Left lung (tissue), 10 donors: ENCODE results near the gene RINT1. TPM values are rescaled to one million over a fixed set of nuclear protein-coding genes. Genes with fewer than 3 reads are reported as not detected.

Experiments
- ATAC-seq: fragments of 200-7000 bp; cut with Tn5 transposase; one replicate; pipeline ENCODE4 v1.9.1; 2020; ENCODE audit warnings: moderate library complexity
- DNase-seq, 4 donors: peaks; one replicate each; pipeline ENCODE4 v3.0.0-alpha.2; 2013 to 2020
- H3K27ac ChIP-seq, 2 donors: fragments of 200-600 bp; sonication (generic) in 1 of 2; one replicate each; pipeline versions ENCODE4 v1.5.0 to v1.8.0; 2020 to 2021
- H3K27me3 ChIP-seq, 2 donors: fragments of 200-600 bp; sonication (generic) in 1 of 2; one replicate each; pipeline versions ENCODE4 v1.5.0 to v1.8.0; 2020 to 2021
- H3K36me3 ChIP-seq, 2 donors: fragments of 200-600 bp; sonication (generic) in 1 of 2; one replicate each; pipeline versions ENCODE4 v1.5.0 to v1.8.0; 2020 to 2021
- H3K4me1 ChIP-seq, 2 donors: fragments of 200-600 bp; one replicate each; pipeline ENCODE4 v1.8.0; 2021
- H3K4me3 ChIP-seq, 2 donors: fragments of 200-600 bp; sonication (generic) in 1 of 2; one replicate each; pipeline versions ENCODE4 v1.5.0 to v1.8.0; 2020 to 2021; ENCODE audit warnings: mild to moderate bottlenecking in 1 of 2
- H3K9me3 ChIP-seq, 2 donors: fragments of 200-600 bp; sonication (generic) in 1 of 2; one replicate each; pipeline versions ENCODE4 v1.5.0 to v1.8.0; 2020 to 2021
- CTCF ChIP-seq, 2 donors: fragments of 200-600 bp; sonication (generic) in 1 of 2; IDR thresholded peaks; one replicate each; pipeline versions ENCODE4 v1.5.0 to v1.8.0; 2021; ENCODE audit warnings: antibody characterized with exemption in 2 of 2
- intact Hi-C, 2 donors: fragments of 100-400 bp; cut with DNase I; formaldehyde crosslinking; loops; one replicate each; pipeline versions ENCODE4 v1.11.2 to v1.14.2; 2022
- polyA plus RNA-seq, 6 donors: library from polyadenylated mRNA; unstranded; fragments of 120-200 nt; gene quantifications; one replicate each; pipeline ENCODE4 v1.2.1, GENCODE V29; 2013; ENCODE audit not compliant: insufficient read length in 6 of 6
- total RNA-seq, 2 donors: library from RNA; stranded (reverse); fragmentation: NEBNext Ultra II Directional; extraction: Animal tissue kit (Norgen Biotek cat#: 25700); gene quantifications; one replicate each; pipeline ENCODE4 v1.2.1, GENCODE V29; 2021
- donor health status: DM: no; HTN: yes; CAD: no.
- donor health status: DM: no; HTN: no; CAD: no.

RINT1 gene
- total and polyA plus RNA-seq, 8 donors, result 15.0 to 36.2 (median 30.6) TPM

GRCh38 chr7:105602325-105603305, 70.6 kb downstream of the RINT1 start:
- TF ChIP-seq CTCF (IDR thresholded peaks at IDR 0.05), result no peak
- ATAC-seq (peak; percentile 35), DNase-seq (peak in 2 of 4 donors; percentile 11 to 29)
- intact Hi-C loops, result no loop called here
- Histone ChIP-seq H3K27me3 (no peaks in the 10 kb centered on the region), H3K4me3 (no peak overlapping the region), H3K9me3 (no peaks in the 10 kb centered on the region), H3K27ac (no peak overlapping the region), H3K4me1 (no peaks in the 10 kb centered on the region), H3K36me3 (peaks cover 0 to 4% of the 10 kb centered on the region in 2 donors)

GRCh38 chr7:105610165-105610930, 78.3 kb downstream of the RINT1 start:
- Histone ChIP-seq H3K4me1 (no peaks in the 10 kb centered on the region), H3K27ac (no peak overlapping the region), H3K4me3 (no peak overlapping the region), H3K27me3 (no peaks in the 10 kb centered on the region), H3K36me3 (peaks cover 0 to 37% of the 10 kb centered on the region in 2 donors), H3K9me3 (no peaks in the 10 kb centered on the region)
- ATAC-seq (no peak), DNase-seq (no peak)
- intact Hi-C loops, result no loop called here
- TF ChIP-seq CTCF (IDR thresholded peaks at IDR 0.05), result no peak

GRCh38 chr7:105611856-105612775, 80.1 kb downstream of the RINT1 start:
- H3K27me3 ChIP-seq, result no peaks in the 10 kb centered on the region
- H3K4me1 ChIP-seq, result no peaks in the 10 kb centered on the region
- no peak overlapping the region for H3K27ac ChIP-seq
- TF ChIP-seq CTCF (IDR thresholded peaks at IDR 0.05), result no peak
- DNase-seq (no peak), ATAC-seq (no peak)
- intact Hi-C loops, result no loop called here
- H3K4me3 ChIP-seq, result no peak overlapping the region
- peaks cover 0 to 51% of the 10 kb centered on the region in 2 donors for H3K36me3 ChIP-seq
- H3K9me3 ChIP-seq, result no peaks in the 10 kb centered on the region

- Histone ChIP-seq H3K4me3 (no peak overlapping the region), H3K27ac (no peak overlapping the region), H3K4me1 (no peaks in the 10 kb centered on the region), H3K36me3 (peaks cover 0 to 58% of the 10 kb centered on the region in 2 donors), H3K9me3 (no peaks in the 10 kb centered on the region), H3K27me3 (no peaks in the 10 kb centered on the region)
- no peak for TF ChIP-seq CTCF (IDR thresholded peaks at IDR 0.05)
- ATAC-seq (no peak), DNase-seq (no peak)
- intact Hi-C loops, result no loop called here
Measured at GRCh38 chr7:105612806-105613205, 80.8 kb downstream of the RINT1 start.
